ENCODE data around the gene POP7. TPM values are rescaled to one million over a fixed set of nuclear protein-coding genes. Genes with fewer than 3 reads are reported as not detected.
"Not testable (repeated sequence)": the region's sequence is repeated elsewhere in the genome, so short reads cannot be mapped to it uniquely, and the experiment has no call there.

The POP7 gene
- total RNA-seq, 1 donor from 2014 or later = 25.1 TPM

- intact Hi-C loops (cut with DNase I) = loop anchor here (5.0 kb wide), 1 partner anchor 252 kb away; no protein-coding TSS in a partner anchor
- no peak for DNase-seq (ENCODE audit: low spot score)
Measured at GRCh38 chr7:100719523-100720278, 13.8 kb downstream of the POP7 start.

- intact Hi-C loops (cut with DNase I) = loop anchor here (5.0 kb wide), 1 partner anchor 253 kb away; no protein-coding TSS in a partner anchor
- no peak for DNase-seq (ENCODE audit: low spot score)
Measured at GRCh38 chr7:100720279-100720670, 14.4 kb downstream of the POP7 start, which contains the start of gene EPO. TSS of gene EPO (plus strand) at chr7:100720468. CDS start at chr7:100720981, 513 bp downstream.

DNA sequence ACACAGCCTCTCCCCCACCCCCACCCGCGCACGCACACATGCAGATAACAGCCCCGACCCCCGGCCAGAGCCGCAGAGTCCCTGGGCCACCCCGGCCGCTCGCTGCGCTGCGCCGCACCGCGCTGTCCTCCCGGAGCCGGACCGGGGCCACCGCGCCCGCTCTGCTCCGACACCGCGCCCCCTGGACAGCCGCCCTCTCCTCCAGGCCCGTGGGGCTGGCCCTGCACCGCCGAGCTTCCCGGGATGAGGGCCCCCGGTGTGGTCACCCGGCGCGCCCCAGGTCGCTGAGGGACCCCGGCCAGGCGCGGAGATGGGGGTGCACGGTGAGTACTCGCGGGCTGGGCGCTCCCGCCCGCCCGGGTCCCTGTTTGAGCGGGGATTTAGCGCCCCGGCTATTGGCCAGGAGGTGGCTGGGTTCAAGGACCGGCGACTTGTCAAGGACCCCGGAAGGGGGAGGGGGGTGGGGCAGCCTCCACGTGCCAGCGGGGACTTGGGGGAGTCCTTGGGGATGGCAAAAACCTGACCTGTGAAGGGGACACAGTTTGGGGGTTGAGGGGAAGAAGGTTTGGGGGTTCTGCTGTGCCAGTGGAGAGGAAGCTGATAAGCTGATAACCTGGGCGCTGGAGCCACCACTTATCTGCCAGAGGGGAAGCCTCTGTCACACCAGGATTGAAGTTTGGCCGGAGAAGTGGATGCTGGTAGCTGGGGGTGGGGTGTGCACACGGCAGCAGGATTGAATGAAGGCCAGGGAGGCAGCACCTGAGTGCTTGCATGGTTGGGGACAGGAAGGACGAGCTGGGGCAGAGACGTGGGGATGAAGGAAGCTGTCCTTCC lies 15.0 kb downstream of the POP7 start:
- no peak for DNase-seq (ENCODE audit: low spot score)
- intact Hi-C loops (cut with DNase I) = loop anchor here (5.0 kb wide), 1 partner anchor 254 kb away; no protein-coding TSS in a partner anchor

DNA sequence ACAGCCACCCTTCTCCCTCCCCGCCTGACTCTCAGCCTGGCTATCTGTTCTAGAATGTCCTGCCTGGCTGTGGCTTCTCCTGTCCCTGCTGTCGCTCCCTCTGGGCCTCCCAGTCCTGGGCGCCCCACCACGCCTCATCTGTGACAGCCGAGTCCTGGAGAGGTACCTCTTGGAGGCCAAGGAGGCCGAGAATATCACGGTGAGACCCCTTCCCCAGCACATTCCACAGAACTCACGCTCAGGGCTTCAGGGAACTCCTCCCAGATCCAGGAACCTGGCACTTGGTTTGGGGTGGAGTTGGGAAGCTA lies 15.5 kb downstream of the POP7 start:
- no peak for DNase-seq (ENCODE audit: low spot score)
- intact Hi-C loops (cut with DNase I) = loop anchor here (5.0 kb wide), 1 partner anchor 254 kb away; no protein-coding TSS in a partner anchor

DNA sequence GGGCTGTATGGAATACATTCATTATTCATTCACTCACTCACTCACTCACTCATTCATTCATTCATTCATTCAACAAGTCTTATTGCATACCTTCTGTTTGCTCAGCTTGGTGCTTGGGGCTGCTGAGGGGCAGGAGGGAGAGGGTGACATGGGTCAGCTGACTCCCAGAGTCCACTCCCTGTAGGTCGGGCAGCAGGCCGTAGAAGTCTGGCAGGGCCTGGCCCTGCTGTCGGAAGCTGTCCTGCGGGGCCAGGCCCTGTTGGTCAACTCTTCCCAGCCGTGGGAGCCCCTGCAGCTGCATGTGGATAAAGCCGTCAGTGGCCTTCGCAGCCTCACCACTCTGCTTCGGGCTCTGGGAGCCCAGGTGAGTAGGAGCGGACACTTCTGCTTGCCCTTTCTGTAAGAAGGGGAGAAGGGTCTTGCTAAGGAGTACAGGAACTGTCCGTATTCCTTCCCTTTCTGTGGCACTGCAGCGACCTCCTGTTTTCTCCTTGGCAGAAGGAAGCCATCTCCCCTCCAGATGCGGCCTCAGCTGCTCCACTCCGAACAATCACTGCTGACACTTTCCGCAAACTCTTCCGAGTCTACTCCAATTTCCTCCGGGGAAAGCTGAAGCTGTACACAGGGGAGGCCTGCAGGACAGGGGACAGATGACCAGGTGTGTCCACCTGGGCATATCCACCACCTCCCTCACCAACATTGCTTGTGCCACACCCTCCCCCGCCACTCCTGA lies 16.7 kb downstream of the POP7 start:
- no peak for DNase-seq (ENCODE audit: low spot score)
- intact Hi-C loops (cut with DNase I) = loop anchor here (5.0 kb wide), 1 partner anchor 255 kb away; no protein-coding TSS in a partner anchor

DNA sequence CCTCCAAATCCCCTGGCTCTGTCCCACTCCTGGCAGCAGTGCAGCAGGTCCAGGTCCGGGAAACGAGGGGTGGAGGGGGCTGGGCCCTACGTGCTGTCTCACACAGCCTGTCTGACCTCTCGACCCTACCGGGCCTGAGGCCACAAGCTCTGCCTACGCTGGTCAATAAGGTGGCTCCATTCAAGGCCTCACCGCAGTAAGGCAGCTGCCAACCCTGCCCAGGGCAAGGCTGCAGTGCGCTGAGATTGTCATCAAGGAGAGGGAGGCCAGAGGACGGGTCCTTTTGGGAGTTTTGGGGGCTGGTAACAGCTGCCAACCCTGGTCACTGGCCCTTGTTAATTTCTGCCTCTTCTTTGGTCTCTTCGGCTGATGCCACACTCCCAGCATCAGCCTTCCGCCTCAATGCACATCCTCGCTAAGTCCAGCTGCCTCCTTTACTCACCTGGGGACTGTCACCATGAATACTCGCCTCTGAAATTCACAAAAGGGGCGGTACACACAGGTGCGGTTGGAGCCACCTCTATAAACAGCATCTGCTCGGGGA lies 17.9 kb downstream of the POP7 start:
- DNase-seq (ENCODE audit: low spot score) = no peak
- intact Hi-C loops (cut with DNase I) = loop anchor here (5.0 kb wide), 1 partner anchor 257 kb away; no protein-coding TSS in a partner anchor

DNA sequence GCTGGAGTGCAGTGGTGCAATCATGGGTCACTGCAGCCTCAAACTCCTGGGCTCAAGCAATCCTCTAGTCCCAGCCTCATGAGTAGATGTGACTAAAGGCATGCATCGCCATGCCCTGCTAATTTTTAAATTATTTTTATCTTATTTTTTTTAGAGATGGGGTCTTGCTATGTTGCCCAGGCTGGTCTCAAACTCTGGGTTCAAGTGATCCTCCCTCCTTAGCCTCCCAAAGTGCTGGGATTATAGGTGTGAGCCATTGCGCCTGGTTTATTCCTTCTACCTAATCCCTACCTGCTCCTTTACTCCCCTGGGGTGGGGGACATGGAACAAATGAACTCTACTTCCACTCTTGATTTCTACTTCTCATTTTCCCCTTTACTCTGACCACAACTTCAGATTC lies 18.4 kb downstream of the POP7 start:
- not testable (repeated sequence) for DNase-seq (ENCODE audit: low spot score)
- intact Hi-C loops (cut with DNase I) = loop anchor here (5.0 kb wide), 1 partner anchor 257 kb away; no protein-coding TSS in a partner anchor

DNA sequence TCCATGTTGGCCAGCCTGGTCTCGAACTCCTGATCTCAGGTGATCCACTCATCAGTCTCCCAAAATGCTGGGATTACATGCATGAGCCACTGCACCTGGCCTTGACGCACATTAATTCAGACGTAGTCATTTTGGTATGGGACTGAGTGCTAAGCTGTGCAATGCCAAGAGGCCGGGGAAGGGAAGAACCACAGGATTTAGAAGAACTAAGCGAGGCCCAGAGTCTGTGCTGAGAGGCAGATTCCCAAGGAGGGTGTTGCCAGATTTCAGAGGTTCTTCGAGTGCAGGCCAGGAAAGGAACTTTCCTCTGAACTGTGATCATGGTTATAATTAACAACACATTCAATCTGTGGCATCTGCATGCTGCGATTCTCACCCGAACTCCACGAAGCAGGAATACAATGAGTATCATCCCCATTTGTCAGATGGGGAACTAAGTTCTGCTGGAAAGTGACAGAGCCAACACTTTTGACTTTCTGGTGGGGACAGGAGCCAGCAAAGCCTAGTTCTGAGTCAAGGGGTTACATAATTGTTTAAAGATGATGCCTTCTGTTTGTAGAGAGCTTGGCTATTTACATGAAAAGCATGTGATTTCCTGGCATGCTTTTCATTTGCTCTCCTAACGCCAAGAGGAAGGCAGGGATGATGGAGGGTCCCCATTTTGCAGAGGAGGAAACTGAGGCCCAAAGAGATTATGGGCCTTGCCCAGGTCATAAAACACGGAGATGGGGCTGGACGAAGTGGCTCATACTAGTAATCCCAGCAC lies 21.3 kb downstream of the POP7 start:
- DNase-seq (ENCODE audit: low spot score) = no peak
- intact Hi-C loops (cut with DNase I) = no loop called here

DNA sequence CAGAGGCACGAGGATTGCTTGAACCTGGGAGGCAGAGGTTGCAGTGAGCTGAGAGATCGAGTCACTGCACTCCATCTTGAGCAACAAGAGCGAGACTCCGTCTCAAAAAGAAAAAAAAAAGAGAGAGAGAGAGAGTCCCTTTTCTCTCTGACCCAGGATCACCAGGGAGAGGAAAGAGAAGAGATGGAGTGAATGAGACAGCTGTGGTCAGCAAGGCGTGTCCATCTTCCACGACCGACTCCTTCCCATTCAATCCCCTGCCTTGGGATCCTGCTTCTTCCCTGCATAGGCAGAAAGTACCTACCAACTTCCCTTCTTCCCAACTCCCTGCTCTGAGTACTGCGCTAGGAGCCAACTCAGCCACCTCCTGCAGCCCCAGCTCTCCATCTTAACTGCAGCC lies 22.3 kb downstream of the POP7 start:
- no peak for DNase-seq (ENCODE audit: low spot score)
- intact Hi-C loops (cut with DNase I) = no loop called here

- no peak for DNase-seq (ENCODE audit: low spot score)
- intact Hi-C loops (cut with DNase I) = no loop called here
Measured at GRCh38 chr7:100730136-100730800, 24.3 kb downstream of the POP7 start.

GRCh38 chr7:100731937-100732636 lies 26.2 kb downstream of the POP7 start:
- no peak for DNase-seq (ENCODE audit: low spot score)
- intact Hi-C loops (cut with DNase I) = no loop called here

- intact Hi-C loops (cut with DNase I) = no loop called here
- DNase-seq (ENCODE audit: low spot score) = no peak
Measured at GRCh38 chr7:100735730-100736129, 29.8 kb downstream of the POP7 start.

GRCh38 chr7:100736671-100737070 lies 30.8 kb downstream of the POP7 start:
- intact Hi-C loops (cut with DNase I) = no loop called here
- no peak for DNase-seq (ENCODE audit: low spot score)

- DNase-seq (ENCODE audit: low spot score) = no peak
- intact Hi-C loops (cut with DNase I) = no loop called here
Measured at GRCh38 chr7:100739934-100740333, 34.0 kb downstream of the POP7 start.

DNA sequence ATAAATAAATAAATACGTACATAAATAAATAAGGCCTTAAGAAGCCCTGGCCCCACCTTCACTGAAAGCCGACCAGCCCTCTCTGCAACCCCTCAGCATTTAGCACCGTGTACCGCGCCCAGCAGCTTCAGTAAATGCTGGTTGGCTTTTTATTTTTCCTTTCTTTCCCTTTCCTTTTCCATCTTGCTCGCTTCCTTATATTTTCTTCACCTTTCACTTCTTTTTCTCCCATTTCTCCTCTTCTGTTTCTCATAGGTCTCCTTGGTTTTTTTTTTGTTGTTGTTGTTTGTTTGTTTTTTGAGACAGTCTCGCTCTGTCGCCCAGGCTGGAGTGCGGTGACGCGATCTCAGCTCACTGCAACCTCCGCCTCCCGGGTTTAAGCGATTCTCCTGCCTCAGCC lies 38.7 kb downstream of the POP7 start:
- intact Hi-C loops (cut with DNase I) = no loop called here
- DNase-seq (ENCODE audit: low spot score) = no peak

- intact Hi-C loops (cut with DNase I) = no loop called here
- DNase-seq (ENCODE audit: low spot score) = no peak
Measured at GRCh38 chr7:100745184-100745583, 39.3 kb downstream of the POP7 start.

DNA sequence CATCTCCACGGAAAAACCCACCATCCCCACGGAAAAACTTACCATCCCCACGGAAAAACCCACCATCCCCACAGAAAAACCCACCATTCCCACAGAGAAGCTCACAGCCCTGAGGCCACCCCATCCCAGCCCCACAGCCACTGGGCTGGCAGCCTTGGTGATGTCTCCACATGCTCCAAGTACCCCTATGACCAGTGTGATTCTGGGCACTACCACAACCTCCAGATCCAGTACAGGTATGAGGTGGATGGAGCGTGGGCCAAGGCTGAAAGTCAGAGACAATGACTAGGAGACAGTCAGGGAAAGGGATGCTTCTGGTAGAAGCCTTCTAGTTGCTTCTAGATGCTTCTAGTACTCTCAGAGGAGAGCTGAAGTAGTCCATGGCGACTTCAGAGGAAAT lies 47.1 kb downstream of the POP7 start:
- intact Hi-C loops (cut with DNase I) = loop anchor here (10.0 kb wide), 1 partner anchor 672 kb away; no protein-coding TSS in a partner anchor
- no peak for DNase-seq (ENCODE audit: low spot score)

- no peak for DNase-seq (ENCODE audit: low spot score)
- intact Hi-C loops (cut with DNase I) = loop anchor here (10.0 kb wide), 1 partner anchor 671 kb away; no protein-coding TSS in a partner anchor
Measured at GRCh38 chr7:100753750-100754149, 47.8 kb downstream of the POP7 start.

Measured in cardiac septum (tissue), 1 donor.